Measurements from ENCODE around the gene TNFRSF13B. TPM values are rescaled to one million over a fixed set of nuclear protein-coding genes. Genes with fewer than 3 reads are reported as not detected.

The TNFRSF13B gene
- total RNA-seq, 2 donors from 2014 or later = 0.97 to 1.6 TPM

DNA sequence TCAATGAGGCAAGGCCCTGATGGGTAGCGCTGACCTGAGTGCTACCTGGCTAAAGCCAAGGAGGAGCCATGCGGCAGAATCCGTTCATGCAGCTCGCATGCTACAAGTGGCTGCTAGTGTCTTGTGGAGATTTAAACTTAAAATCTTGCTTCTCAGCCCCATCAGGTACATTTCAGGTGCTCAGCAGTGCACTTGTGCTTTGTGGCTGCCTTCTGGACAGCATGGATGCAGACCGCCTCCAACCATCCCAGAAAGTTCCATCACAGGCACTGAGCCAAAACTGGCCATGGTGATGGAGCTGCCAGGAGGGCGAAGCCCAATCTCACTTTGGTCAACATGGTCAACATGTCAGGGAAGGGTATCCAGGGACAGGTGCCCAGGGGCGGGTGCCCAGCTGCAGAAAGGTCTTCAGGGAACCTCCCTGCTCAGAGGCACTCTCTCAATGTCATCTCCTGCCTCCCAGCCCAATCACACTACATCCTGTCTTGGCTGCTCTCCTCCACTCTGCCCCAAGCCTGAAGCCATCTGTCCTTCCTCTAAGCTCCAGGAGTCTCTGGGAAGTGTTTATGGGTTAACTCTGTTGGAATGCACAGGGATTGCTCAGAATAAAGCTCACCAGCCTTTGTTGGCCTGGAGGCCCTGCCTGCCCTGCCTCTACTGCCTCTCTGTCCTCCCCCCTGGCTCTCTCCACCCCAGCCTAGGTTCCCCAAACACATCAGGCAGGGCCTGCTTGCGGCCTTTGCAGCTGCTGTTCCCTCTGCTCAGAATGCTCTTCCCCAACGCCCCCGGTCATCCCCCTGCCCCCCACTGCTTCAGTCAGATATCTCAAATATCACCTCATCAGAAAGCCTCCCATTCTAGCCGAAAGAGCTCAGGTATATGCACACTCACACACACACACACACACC is 18.3 kb upstream of the TNFRSF13B start:
- peaks cover 7% of the 10 kb centered on the region for H3K4me1 Mint-ChIP-seq
- Histone ChIP-seq H3K27ac (ENCODE audit: low read depth, low read length) (no peak overlapping the region), H3K9me3 (ENCODE audit: control insufficient read depth, low read length) (no peaks in the 10 kb centered on the region), H3K9ac (ENCODE audit: extremely low read depth, low read length, poor library complexity, severe bottlenecking) (no peak overlapping the region), H3K4me3 (ENCODE audit: low read length) (no peak overlapping the region), H3K27me3 (ENCODE audit: control insufficient read depth, insufficient read depth, low read length, poor library complexity, severe bottlenecking) (no peaks in the 10 kb centered on the region), H3K4me1 (ENCODE audit: control insufficient read depth, insufficient read depth, low read length) (no peaks in the 10 kb centered on the region), H3K36me3 (ENCODE audit: control insufficient read depth, insufficient read depth, low read length) (no peaks in the 10 kb centered on the region)
- peak; percentile 61 for DNase-seq
- peaks cover 2% of the 10 kb centered on the region for H3K9me3 Mint-ChIP-seq
- H3K27ac Mint-ChIP-seq = no peak overlapping the region
- TF ChIP-seq, protein P1, sequence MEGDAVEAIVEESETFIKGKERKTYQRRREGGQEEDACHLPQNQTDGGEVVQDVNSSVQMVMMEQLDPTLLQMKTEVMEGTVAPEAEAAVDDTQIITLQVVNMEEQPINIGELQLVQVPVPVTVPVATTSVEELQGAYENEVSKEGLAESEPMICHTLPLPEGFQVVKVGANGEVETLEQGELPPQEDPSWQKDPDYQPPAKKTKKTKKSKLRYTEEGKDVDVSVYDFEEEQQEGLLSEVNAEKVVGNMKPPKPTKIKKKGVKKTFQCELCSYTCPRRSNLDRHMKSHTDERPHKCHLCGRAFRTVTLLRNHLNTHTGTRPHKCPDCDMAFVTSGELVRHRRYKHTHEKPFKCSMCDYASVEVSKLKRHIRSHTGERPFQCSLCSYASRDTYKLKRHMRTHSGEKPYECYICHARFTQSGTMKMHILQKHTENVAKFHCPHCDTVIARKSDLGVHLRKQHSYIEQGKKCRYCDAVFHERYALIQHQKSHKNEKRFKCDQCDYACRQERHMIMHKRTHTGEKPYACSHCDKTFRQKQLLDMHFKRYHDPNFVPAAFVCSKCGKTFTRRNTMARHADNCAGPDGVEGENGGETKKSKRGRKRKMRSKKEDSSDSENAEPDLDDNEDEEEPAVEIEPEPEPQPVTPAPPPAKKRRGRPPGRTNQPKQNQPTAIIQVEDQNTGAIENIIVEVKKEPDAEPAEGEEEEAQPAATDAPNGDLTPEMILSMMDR (conservative IDR thresholded peaks at IDR 0.05) = no peak
- H3K4me3 Mint-ChIP-seq = no peak overlapping the region
- H3K36me3 Mint-ChIP-seq (ENCODE audit: low read depth) = no peaks in the 10 kb centered on the region
- WGBS, 2 experiments (ENCODE audit: insufficient coverage in 1 of 2, insufficient read length in 1 of 2) = 90 to 95% methylated on average over 2 to 11 of the region's 11 CpGs
- no peaks in the 10 kb centered on the region for H3K27me3 Mint-ChIP-seq (ENCODE audit: insufficient read depth)

DNA sequence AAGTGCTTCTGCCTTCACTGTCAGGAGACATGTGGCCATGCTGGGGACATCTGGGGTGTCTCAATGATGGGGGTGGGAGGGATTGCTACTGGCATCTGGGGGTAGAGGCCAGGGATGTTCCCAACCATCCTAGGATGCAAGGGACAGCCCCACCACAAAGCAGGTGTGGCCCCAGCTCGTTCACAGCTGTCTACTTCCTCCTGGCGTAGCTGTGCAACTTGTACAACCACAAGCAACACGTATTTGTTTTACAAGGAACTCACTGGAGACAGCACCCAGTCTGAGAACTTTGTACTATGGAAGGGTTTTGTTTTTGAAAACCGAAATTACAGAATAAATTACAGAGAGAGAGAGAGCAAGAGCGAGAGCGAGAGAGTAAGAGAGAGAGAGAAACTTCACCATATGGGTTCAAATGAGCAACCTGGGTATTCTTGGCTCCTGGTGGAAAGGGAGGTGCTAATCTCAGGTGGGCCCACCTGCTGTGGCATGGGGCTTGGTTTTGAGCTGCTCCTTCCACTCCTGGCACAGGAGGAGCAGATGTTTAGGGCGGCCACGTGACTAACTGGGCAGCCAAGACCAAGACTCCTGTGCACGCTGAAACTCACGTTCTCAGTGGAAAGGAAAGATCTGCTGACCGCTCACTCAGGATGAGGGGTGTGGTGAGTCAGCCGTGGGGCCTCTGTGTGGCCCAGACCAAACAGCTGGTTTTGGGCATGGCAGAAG is 17.5 kb upstream of the TNFRSF13B start:
- H3K9ac ChIP-seq (ENCODE audit: extremely low read depth, low read length, poor library complexity, severe bottlenecking) = no peak overlapping the region
- H3K9me3 Mint-ChIP-seq = peaks cover 2% of the 10 kb centered on the region
- H3K9me3 ChIP-seq (ENCODE audit: control insufficient read depth, low read length) = no peaks in the 10 kb centered on the region
- 93 to 95% methylated on average over 11 to 12 of the region's 12 CpGs for WGBS, 2 experiments (ENCODE audit: insufficient coverage in 1 of 2, insufficient read length in 1 of 2)
- no peak overlapping the region for H3K4me3 ChIP-seq (ENCODE audit: low read length)
- peaks cover 7% of the 10 kb centered on the region for H3K4me1 Mint-ChIP-seq
- H3K27me3 Mint-ChIP-seq (ENCODE audit: insufficient read depth) = no peaks in the 10 kb centered on the region
- TF ChIP-seq, protein P1 (conservative IDR thresholded peaks at IDR 0.05) = no peak
- no peaks in the 10 kb centered on the region for H3K4me1 ChIP-seq (ENCODE audit: control insufficient read depth, insufficient read depth, low read length)
- DNase-seq = peak; percentile 49
- H3K36me3 Mint-ChIP-seq (ENCODE audit: low read depth) = no peaks in the 10 kb centered on the region
- H3K27me3 ChIP-seq (ENCODE audit: control insufficient read depth, insufficient read depth, low read length, poor library complexity, severe bottlenecking) = no peaks in the 10 kb centered on the region
- H3K27ac ChIP-seq (ENCODE audit: low read depth, low read length) = no peak overlapping the region
- H3K36me3 ChIP-seq (ENCODE audit: control insufficient read depth, insufficient read depth, low read length) = no peaks in the 10 kb centered on the region
- H3K27ac Mint-ChIP-seq = no peak overlapping the region
- H3K4me3 Mint-ChIP-seq = no peak overlapping the region

DNA sequence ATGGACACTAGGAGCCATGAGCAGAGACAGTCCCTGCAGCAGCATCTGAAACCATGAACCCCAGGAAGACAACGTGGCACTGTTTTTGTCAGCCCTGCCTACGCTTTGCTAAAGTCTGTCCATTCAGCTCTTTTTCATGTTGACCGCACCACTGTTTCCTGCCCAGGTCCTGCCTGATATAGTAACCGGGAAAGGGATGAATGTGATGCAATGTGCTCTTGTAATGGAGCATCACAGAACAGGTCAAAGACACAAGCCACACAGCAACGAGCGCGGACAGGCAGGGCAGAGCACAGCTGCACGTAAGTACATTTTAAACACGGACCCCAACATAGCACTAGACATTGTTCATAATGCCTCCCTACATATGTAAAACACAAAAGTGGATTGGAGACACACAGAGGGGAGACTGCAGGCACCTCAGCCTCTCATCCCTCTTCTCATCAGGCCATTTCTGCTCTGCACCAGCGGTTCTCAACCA is 16.9 kb upstream of the TNFRSF13B start:
- Histone ChIP-seq H3K4me1 (ENCODE audit: control insufficient read depth, insufficient read depth, low read length) (no peaks in the 10 kb centered on the region), H3K27ac (ENCODE audit: low read depth, low read length) (no peak overlapping the region), H3K36me3 (ENCODE audit: control insufficient read depth, insufficient read depth, low read length) (no peaks in the 10 kb centered on the region), H3K4me3 (ENCODE audit: low read length) (no peak overlapping the region), H3K9me3 (ENCODE audit: control insufficient read depth, low read length) (no peaks in the 10 kb centered on the region), H3K9ac (ENCODE audit: extremely low read depth, low read length, poor library complexity, severe bottlenecking) (no peak overlapping the region), H3K27me3 (ENCODE audit: control insufficient read depth, insufficient read depth, low read length, poor library complexity, severe bottlenecking) (no peaks in the 10 kb centered on the region)
- peaks cover 7% of the 10 kb centered on the region for H3K4me1 Mint-ChIP-seq
- no peak overlapping the region for H3K4me3 Mint-ChIP-seq
- no peaks in the 10 kb centered on the region for H3K36me3 Mint-ChIP-seq (ENCODE audit: low read depth)
- H3K27me3 Mint-ChIP-seq (ENCODE audit: insufficient read depth) = no peaks in the 10 kb centered on the region
- 94 to 95% methylated on average over 4 to 10 of the region's 10 CpGs for WGBS, 2 experiments (ENCODE audit: insufficient coverage in 1 of 2, insufficient read length in 1 of 2)
- DNase-seq = no peak
- H3K9me3 Mint-ChIP-seq = no peaks in the 10 kb centered on the region
- TF ChIP-seq, protein P1 (conservative IDR thresholded peaks at IDR 0.05) = no peak
- no peak overlapping the region for H3K27ac Mint-ChIP-seq

Measured in endodermal cell (in vitro differentiated cells).